Measurements from ENCODE around the gene CACNA2D3. TPM values are rescaled to one million over a fixed set of nuclear protein-coding genes. Genes with fewer than 3 reads are reported as not detected.

The CACNA2D3 gene
- total and polyA plus RNA-seq, 3 experiments from 2014 or later = not detected

DNA sequence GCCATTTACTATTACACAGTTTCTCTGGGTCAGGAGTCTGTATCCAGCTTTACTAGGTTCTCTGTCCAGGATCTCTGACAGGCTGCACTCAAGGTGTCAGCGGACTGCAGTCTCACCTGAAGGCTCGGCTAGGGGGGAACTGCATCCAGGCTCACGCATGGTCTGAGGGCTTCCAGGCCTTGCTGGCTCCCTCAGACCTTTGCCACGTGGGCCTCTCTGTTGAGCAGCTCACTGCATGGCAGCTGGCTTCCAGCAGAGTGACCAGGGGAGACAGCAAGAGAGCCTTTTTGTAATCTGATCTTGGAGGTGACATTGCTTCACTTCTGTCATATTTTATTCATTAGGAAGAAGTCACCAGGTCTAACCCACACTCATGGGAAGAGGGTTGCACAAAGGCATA is 152.3 kb downstream of the CACNA2D3 start:
- ChIA-PET CTCF (no interaction called here), POLR2A (no interaction called here)
- Histone ChIP-seq H3K9me3 (ENCODE audit: low read length) (no peaks in the 10 kb centered on the region), H3K36me3 (ENCODE audit: insufficient read depth, low read length) (no peaks in the 10 kb centered on the region), H3K27ac (ENCODE audit: low read depth, low read length) (no peak overlapping the region), H3K27me3 (ENCODE audit: insufficient read depth, low read length, poor library complexity, severe bottlenecking) (no peaks in the 10 kb centered on the region), H3K4me1 (ENCODE audit: insufficient read depth, low read length) (no peaks in the 10 kb centered on the region), H3K4me3 (ENCODE audit: low read length) (no peak overlapping the region)
- H3K27ac Mint-ChIP-seq = no peak overlapping the region
- DNase-seq = no peak
- H3K4me1 Mint-ChIP-seq = no peaks in the 10 kb centered on the region
- peaks cover 0 to 1% of the 10 kb centered on the region in 2 donors for H3K27me3 Mint-ChIP-seq
- peaks cover 0 to 8% (median 6%) of the 10 kb centered on the region in 5 donors for H3K9me3 Mint-ChIP-seq
- H3K4me3 Mint-ChIP-seq = no peak overlapping the region
- H3K36me3 Mint-ChIP-seq = no peaks in the 10 kb centered on the region

- Mint-ChIP-seq H3K27ac (no peak overlapping the region), H3K4me1 (no peaks in the 10 kb centered on the region), H3K4me3 (no peak overlapping the region), H3K9me3 (peaks cover 0 to 11% (median 6%) of the 10 kb centered on the region in 5 donors), H3K36me3 (peaks cover 0 to 3% (median 0%) of the 10 kb centered on the region in 3 donors), H3K27me3 (peaks cover 1 to 15% of the 10 kb centered on the region in 2 donors)
- H3K27me3 ChIP-seq (ENCODE audit: insufficient read depth, low read length, poor library complexity, severe bottlenecking) = no peaks in the 10 kb centered on the region
- no peaks in the 10 kb centered on the region for H3K4me1 ChIP-seq (ENCODE audit: insufficient read depth, low read length)
- no peak for DNase-seq
- H3K4me3 ChIP-seq (ENCODE audit: low read length) = no peak overlapping the region
- H3K36me3 ChIP-seq (ENCODE audit: insufficient read depth, low read length) = no peaks in the 10 kb centered on the region
- CTCF ChIA-PET = no interaction called here
- POLR2A ChIA-PET = no interaction called here
- H3K27ac ChIP-seq (ENCODE audit: low read depth, low read length) = no peak overlapping the region
- no peaks in the 10 kb centered on the region for H3K9me3 ChIP-seq (ENCODE audit: low read length)
Observed at GRCh38 chr3:54279005-54279583, 156.7 kb downstream of the CACNA2D3 start.

DNA sequence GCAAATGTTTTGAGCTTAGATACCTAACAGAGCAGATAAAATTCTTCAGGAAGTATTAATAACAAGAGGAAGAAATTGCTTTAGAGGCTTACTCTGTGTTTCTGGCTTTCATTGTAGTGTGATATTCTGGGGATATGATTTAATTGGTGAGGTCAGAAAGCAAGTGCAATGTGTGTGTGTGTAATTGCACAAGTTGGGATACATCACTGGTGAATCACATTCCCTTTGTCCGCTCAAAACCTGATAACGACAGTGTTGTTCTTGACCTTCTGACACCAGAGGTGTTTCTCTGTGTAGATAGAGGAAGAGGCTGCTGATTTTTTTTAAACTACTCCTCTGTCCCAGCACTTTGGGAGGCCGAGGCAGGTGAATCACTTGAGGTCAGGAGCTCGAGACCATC is 161.1 kb downstream of the CACNA2D3 start:
- Mint-ChIP-seq H3K27me3 (peaks cover 0 to 15% of the 10 kb centered on the region in 2 donors), H3K4me3 (no peak overlapping the region), H3K36me3 (peaks cover 0 to 3% (median 0%) of the 10 kb centered on the region in 3 donors), H3K4me1 (no peaks in the 10 kb centered on the region), H3K9me3 (peaks cover 0 to 7% (median 2%) of the 10 kb centered on the region in 5 donors), H3K27ac (no peak overlapping the region)
- H3K4me1 ChIP-seq (ENCODE audit: insufficient read depth, low read length) = no peaks in the 10 kb centered on the region
- H3K27me3 ChIP-seq (ENCODE audit: insufficient read depth, low read length, poor library complexity, severe bottlenecking) = no peaks in the 10 kb centered on the region
- H3K27ac ChIP-seq (ENCODE audit: low read depth, low read length) = no peak overlapping the region
- POLR2A ChIA-PET = no interaction called here
- CTCF ChIA-PET = no interaction called here
- H3K36me3 ChIP-seq (ENCODE audit: insufficient read depth, low read length) = no peaks in the 10 kb centered on the region
- no peaks in the 10 kb centered on the region for H3K9me3 ChIP-seq (ENCODE audit: low read length)
- no peak for DNase-seq
- H3K4me3 ChIP-seq (ENCODE audit: low read length) = no peak overlapping the region

DNA sequence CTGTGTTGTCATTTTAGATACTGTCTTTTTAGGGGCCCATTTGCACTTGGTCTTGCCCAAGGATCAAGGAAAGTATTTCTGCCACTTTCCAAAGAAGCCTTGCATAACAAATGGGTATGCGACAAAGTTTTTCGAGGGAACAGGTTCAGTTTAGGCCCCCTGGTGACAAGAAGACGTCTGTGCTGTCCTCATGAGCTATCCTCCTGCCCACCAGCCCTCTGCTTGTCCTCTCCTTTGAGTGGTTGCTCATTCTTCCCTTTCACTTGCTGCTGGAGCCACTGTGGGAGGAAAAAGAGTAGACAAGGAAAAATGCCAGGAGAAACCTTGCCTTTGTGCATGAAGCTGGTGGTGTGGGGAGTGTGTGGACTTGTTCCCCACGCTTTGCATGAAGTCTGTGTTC is 171.9 kb downstream of the CACNA2D3 start:
- DNase-seq = no peak
- POLR2A ChIA-PET = no interaction called here

GRCh38 chr3:54296531-54296930 is 174.2 kb downstream of the CACNA2D3 start:
- Mint-ChIP-seq H3K4me1 (no peaks in the 10 kb centered on the region), H3K27me3 (no peaks in the 10 kb centered on the region), H3K9me3 (peaks cover 0 to 5% (median 2%) of the 10 kb centered on the region in 5 donors), H3K36me3 (no peaks in the 10 kb centered on the region), H3K4me3 (no peak overlapping the region), H3K27ac (no peak overlapping the region)
- Histone ChIP-seq H3K9me3 (ENCODE audit: low read length) (no peaks in the 10 kb centered on the region), H3K27me3 (ENCODE audit: insufficient read depth, low read length, poor library complexity, severe bottlenecking) (no peaks in the 10 kb centered on the region), H3K36me3 (ENCODE audit: insufficient read depth, low read length) (no peaks in the 10 kb centered on the region), H3K27ac (ENCODE audit: low read depth, low read length) (no peak overlapping the region), H3K4me1 (ENCODE audit: insufficient read depth, low read length) (no peaks in the 10 kb centered on the region), H3K4me3 (ENCODE audit: low read length) (no peak overlapping the region)
- ChIA-PET POLR2A (no interaction called here), CTCF (no interaction called here)
- DNase-seq = no peak

More for the DNA sequence above, 171.9 kb downstream of the CACNA2D3 start:
- H3K4me1 ChIP-seq (ENCODE audit: insufficient read depth, low read length) = no peaks in the 10 kb centered on the region
- no peak overlapping the region for H3K4me3 ChIP-seq (ENCODE audit: low read length)
- Mint-ChIP-seq H3K4me1 (no peaks in the 10 kb centered on the region), H3K4me3 (no peak overlapping the region), H3K9me3 (peaks cover 0 to 5% (median 2%) of the 10 kb centered on the region in 5 donors), H3K27me3 (no peaks in the 10 kb centered on the region), H3K27ac (no peak overlapping the region), H3K36me3 (no peaks in the 10 kb centered on the region)
- H3K9me3 ChIP-seq (ENCODE audit: low read length) = no peaks in the 10 kb centered on the region
- no peaks in the 10 kb centered on the region for H3K36me3 ChIP-seq (ENCODE audit: insufficient read depth, low read length)
- no peak overlapping the region for H3K27ac ChIP-seq (ENCODE audit: low read depth, low read length)
- no peaks in the 10 kb centered on the region for H3K27me3 ChIP-seq (ENCODE audit: insufficient read depth, low read length, poor library complexity, severe bottlenecking)
- CTCF ChIA-PET = no interaction called here

- Histone ChIP-seq H3K27me3 (ENCODE audit: insufficient read depth, low read length, poor library complexity, severe bottlenecking) (no peaks in the 10 kb centered on the region), H3K27ac (ENCODE audit: low read depth, low read length) (no peak overlapping the region), H3K4me1 (ENCODE audit: insufficient read depth, low read length) (no peaks in the 10 kb centered on the region), H3K36me3 (ENCODE audit: insufficient read depth, low read length) (no peaks in the 10 kb centered on the region), H3K9me3 (ENCODE audit: low read length) (no peaks in the 10 kb centered on the region), H3K4me3 (ENCODE audit: low read length) (no peak overlapping the region)
- ChIA-PET CTCF (no interaction called here), POLR2A (no interaction called here)
- Mint-ChIP-seq H3K4me1 (no peaks in the 10 kb centered on the region), H3K27ac (no peak overlapping the region), H3K4me3 (no peak overlapping the region), H3K27me3 (no peaks in the 10 kb centered on the region), H3K36me3 (no peaks in the 10 kb centered on the region), H3K9me3 (peaks cover 0 to 5% (median 2%) of the 10 kb centered on the region in 5 donors)
- no peak for DNase-seq
Observed at GRCh38 chr3:54299169-54299935, 177.0 kb downstream of the CACNA2D3 start.

GRCh38 chr3:54303517-54304375 is 181.4 kb downstream of the CACNA2D3 start:
- POLR2A ChIA-PET = no interaction called here

GRCh38 chr3:54304877-54305276 is 182.5 kb downstream of the CACNA2D3 start:
- no peak overlapping the region for H3K27ac ChIP-seq (ENCODE audit: low read depth, low read length)
- ChIA-PET POLR2A (no interaction called here), CTCF (no interaction called here)
- no peaks in the 10 kb centered on the region for H3K4me1 Mint-ChIP-seq
- H3K27me3 ChIP-seq (ENCODE audit: insufficient read depth, low read length, poor library complexity, severe bottlenecking) = no peaks in the 10 kb centered on the region
- no peaks in the 10 kb centered on the region for H3K36me3 ChIP-seq (ENCODE audit: insufficient read depth, low read length)
- H3K9me3 ChIP-seq (ENCODE audit: low read length) = no peaks in the 10 kb centered on the region
- H3K9me3 Mint-ChIP-seq = peaks cover 0 to 8% (median 1%) of the 10 kb centered on the region in 5 donors
- no peak overlapping the region for H3K4me3 ChIP-seq (ENCODE audit: low read length)
- no peaks in the 10 kb centered on the region for H3K36me3 Mint-ChIP-seq
- no peak for DNase-seq
- no peak overlapping the region for H3K27ac Mint-ChIP-seq
- H3K4me1 ChIP-seq (ENCODE audit: insufficient read depth, low read length) = no peaks in the 10 kb centered on the region
- H3K27me3 Mint-ChIP-seq = no peaks in the 10 kb centered on the region
- no peak overlapping the region for H3K4me3 Mint-ChIP-seq

More at GRCh38 chr3:54303517-54304375, 181.4 kb downstream of the CACNA2D3 start:
- Mint-ChIP-seq H3K9me3 (peaks cover 0 to 5% (median 3%) of the 10 kb centered on the region in 5 donors), H3K4me3 (no peak overlapping the region), H3K27me3 (no peaks in the 10 kb centered on the region), H3K36me3 (no peaks in the 10 kb centered on the region), H3K4me1 (no peaks in the 10 kb centered on the region), H3K27ac (no peak overlapping the region)
- H3K4me3 ChIP-seq (ENCODE audit: low read length) = no peak overlapping the region
- H3K9me3 ChIP-seq (ENCODE audit: low read length) = no peaks in the 10 kb centered on the region
- no peak overlapping the region for H3K27ac ChIP-seq (ENCODE audit: low read depth, low read length)
- H3K4me1 ChIP-seq (ENCODE audit: insufficient read depth, low read length) = no peaks in the 10 kb centered on the region
- H3K36me3 ChIP-seq (ENCODE audit: insufficient read depth, low read length) = no peaks in the 10 kb centered on the region
- CTCF ChIA-PET = no interaction called here
- H3K27me3 ChIP-seq (ENCODE audit: insufficient read depth, low read length, poor library complexity, severe bottlenecking) = no peaks in the 10 kb centered on the region
- no peak for DNase-seq

Data from CD8-positive, alpha-beta memory T cell (primary cell).